ENCODE data around the gene LRP2. TPM values are rescaled to one million over a fixed set of nuclear protein-coding genes. Genes with fewer than 3 reads are reported as not detected.

LRP2 gene
- total RNA-seq, 1 experiment from 2014 or later = 0.59 TPM

DNA sequence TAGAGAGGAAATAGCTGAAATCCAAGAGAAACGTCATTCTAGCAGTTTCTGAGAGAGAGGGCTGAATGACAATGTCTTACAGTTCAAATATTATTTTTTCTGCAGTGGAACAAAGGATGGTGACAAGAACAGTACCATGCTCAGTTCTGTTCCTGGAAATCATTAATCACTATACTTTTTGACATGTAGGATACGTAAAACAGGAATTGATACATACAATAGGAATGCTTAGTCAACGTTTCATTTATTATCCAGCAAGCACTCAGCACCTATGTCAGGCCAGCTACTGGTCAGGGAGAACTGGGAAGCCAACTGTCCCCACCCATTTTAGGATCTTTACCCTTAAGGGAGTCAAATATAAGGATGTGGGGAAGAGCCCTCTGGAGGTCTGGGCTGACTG, 178.3 kb downstream of the LRP2 start (continued):
- TF ChIP-seq OVOL2 (CRISPR knock-in tag; IDR thresholded peaks at IDR 0.05; ENCODE audit: borderline replicate concordance) = no peak

DNA sequence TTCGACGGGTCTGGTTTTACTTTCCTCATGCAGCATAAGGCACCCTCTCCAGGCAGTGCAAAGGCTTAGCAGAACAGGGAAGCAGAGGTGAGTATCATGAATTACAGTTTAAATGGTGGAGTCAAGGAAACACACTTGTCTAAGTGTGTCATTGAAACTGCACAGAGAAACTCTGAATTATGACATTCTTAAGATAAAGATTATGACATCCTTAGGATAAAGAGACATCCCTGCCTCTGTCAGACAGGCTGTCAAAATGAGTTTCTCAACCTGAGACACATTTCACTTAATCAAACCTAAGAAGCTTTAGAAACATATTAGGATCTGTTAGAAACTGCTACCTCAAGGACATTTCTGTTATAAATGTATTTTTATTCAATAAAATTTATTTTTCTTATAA, 179.8 kb downstream of the LRP2 start:
- Mint-ChIP-seq H3K36me3 (no peaks in the 10 kb centered on the region), H3K27me3 (ENCODE audit: low read depth) (no peaks in the 10 kb centered on the region), H3K9me3 (no peaks in the 10 kb centered on the region), H3K4me1 (no peaks in the 10 kb centered on the region), H3K27ac (no peak overlapping the region), H3K4me3 (no peak overlapping the region)
- no peak for TF ChIP-seq RELA (CRISPR knock-in tag; IDR thresholded peaks at IDR 0.05; ENCODE audit: borderline replicate concordance)
- TF ChIP-seq KAT7 (CRISPR knock-in tag; IDR thresholded peaks at IDR 0.05; ENCODE audit: borderline replicate concordance) = no peak
- TF ChIP-seq ELF4 (CRISPR knock-in tag; IDR thresholded peaks at IDR 0.05; ENCODE audit: low read depth) = no peak
- TF ChIP-seq, protein P1, sequence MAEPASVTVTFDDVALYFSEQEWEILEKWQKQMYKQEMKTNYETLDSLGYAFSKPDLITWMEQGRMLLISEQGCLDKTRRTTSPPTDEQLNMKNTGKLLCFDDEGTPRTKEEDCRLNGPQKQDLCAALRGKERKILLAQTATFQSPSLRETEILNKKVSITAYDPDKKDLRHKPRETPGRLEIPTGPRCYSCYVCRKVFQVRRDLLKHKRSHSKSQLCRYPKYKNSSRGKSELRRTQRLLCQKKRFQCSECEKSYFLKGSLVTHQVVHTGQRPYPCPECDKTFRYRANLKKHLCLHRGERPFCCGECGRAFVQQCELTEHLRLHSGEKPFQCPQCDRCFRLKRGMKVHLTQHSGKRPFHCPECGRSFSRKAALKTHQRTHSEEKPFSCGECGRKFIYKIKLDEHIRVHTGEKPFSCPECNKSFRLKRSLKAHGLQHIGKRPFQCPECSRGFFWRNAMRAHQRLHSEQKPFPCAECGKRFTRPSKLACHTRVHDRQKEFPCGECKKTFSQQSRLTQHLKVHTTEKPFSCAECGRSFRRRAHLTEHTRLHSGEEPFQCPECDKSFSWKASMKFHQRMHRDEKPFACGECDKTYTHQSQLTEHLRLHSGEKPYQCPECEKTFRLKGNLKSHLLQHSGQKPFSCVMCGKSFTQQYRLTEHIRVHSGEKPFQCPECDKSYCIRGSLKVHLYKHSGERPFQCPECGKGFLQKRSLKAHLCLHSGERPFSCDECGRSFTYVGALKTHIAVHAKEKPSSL (CRISPR knock-in tag; conservative IDR thresholded peaks at IDR 0.05) = no peak
- TF ChIP-seq, protein P2, sequence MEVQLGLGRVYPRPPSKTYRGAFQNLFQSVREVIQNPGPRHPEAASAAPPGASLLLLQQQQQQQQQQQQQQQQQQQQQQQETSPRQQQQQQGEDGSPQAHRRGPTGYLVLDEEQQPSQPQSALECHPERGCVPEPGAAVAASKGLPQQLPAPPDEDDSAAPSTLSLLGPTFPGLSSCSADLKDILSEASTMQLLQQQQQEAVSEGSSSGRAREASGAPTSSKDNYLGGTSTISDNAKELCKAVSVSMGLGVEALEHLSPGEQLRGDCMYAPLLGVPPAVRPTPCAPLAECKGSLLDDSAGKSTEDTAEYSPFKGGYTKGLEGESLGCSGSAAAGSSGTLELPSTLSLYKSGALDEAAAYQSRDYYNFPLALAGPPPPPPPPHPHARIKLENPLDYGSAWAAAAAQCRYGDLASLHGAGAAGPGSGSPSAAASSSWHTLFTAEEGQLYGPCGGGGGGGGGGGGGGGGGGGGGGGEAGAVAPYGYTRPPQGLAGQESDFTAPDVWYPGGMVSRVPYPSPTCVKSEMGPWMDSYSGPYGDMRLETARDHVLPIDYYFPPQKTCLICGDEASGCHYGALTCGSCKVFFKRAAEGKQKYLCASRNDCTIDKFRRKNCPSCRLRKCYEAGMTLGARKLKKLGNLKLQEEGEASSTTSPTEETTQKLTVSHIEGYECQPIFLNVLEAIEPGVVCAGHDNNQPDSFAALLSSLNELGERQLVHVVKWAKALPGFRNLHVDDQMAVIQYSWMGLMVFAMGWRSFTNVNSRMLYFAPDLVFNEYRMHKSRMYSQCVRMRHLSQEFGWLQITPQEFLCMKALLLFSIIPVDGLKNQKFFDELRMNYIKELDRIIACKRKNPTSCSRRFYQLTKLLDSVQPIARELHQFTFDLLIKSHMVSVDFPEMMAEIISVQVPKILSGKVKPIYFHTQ (CRISPR knock-in tag; IDR thresholded peaks at IDR 0.05) = no peak
- TF ChIP-seq, protein P3, sequence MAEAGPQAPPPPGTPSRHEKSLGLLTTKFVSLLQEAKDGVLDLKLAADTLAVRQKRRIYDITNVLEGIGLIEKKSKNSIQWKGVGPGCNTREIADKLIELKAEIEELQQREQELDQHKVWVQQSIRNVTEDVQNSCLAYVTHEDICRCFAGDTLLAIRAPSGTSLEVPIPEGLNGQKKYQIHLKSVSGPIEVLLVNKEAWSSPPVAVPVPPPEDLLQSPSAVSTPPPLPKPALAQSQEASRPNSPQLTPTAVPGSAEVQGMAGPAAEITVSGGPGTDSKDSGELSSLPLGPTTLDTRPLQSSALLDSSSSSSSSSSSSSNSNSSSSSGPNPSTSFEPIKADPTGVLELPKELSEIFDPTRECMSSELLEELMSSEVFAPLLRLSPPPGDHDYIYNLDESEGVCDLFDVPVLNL (CRISPR knock-in tag; IDR thresholded peaks at IDR 0.05; ENCODE audit: borderline replicate concordance, low read depth) = no peak
- TF ChIP-seq, protein P4, sequence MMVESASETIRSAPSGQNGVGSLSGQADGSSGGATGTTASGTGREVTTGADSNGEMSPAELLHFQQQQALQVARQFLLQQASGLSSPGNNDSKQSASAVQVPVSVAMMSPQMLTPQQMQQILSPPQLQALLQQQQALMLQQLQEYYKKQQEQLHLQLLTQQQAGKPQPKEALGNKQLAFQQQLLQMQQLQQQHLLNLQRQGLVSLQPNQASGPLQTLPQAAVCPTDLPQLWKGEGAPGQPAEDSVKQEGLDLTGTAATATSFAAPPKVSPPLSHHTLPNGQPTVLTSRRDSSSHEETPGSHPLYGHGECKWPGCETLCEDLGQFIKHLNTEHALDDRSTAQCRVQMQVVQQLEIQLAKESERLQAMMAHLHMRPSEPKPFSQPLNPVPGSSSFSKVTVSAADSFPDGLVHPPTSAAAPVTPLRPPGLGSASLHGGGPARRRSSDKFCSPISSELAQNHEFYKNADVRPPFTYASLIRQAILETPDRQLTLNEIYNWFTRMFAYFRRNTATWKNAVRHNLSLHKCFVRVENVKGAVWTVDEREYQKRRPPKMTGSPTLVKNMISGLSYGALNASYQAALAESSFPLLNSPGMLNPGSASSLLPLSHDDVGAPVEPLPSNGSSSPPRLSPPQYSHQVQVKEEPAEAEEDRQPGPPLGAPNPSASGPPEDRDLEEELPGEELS (CRISPR knock-in tag; IDR thresholded peaks at IDR 0.05) = no peak
- TF ChIP-seq, protein P5, sequence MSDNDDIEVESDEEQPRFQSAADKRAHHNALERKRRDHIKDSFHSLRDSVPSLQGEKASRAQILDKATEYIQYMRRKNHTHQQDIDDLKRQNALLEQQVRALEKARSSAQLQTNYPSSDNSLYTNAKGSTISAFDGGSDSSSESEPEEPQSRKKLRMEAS (CRISPR knock-in tag; IDR thresholded peaks at IDR 0.05) = no peak
- TF ChIP-seq, protein P6, sequence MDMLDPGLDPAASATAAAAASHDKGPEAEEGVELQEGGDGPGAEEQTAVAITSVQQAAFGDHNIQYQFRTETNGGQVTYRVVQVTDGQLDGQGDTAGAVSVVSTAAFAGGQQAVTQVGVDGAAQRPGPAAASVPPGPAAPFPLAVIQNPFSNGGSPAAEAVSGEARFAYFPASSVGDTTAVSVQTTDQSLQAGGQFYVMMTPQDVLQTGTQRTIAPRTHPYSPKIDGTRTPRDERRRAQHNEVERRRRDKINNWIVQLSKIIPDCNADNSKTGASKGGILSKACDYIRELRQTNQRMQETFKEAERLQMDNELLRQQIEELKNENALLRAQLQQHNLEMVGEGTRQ (CRISPR knock-in tag; IDR thresholded peaks at IDR 0.05) = no peak
- no peak for DNase-seq (ENCODE audit: low spot score)
- POLR2A ChIA-PET = no interaction called here
- CTCF ChIA-PET = no interaction called here
- no peak for ATAC-seq

DNA sequence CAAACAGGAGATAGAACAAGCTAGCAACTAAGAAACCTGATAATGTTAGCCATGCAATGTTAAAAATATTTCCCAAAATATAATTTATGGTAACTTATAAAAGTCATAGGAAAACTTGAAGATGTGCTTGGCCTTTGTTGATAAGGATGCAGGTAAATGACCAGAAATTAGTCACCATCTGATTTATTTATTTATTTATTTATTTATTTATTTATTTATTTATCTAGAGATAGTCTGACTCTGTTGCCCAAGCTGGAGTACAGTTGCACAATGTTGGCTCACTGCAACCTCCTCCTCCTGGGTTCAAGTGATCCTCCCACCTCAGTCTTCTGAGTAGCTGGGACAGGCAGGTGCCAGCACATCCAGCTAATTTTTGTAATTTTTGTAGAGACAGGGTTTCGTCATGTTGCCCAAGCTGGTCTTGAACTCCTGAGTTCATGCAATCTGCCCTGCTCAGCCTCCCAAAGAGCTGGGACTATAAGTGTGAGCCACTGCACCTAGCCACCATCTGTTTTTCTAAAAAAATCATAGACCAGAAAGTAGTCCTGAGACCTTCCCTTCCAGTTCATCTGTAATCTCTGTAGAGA, 183.4 kb downstream of the LRP2 start:
- Mint-ChIP-seq H3K9me3 (no peaks in the 10 kb centered on the region), H3K27ac (no peak overlapping the region), H3K4me1 (no peaks in the 10 kb centered on the region), H3K4me3 (no peak overlapping the region), H3K36me3 (no peaks in the 10 kb centered on the region), H3K27me3 (ENCODE audit: low read depth) (no peaks in the 10 kb centered on the region)
- ChIA-PET POLR2A (no interaction called here), CTCF (interaction anchor here (0.9 kb wide), 1 partner anchor 47 kb away, joined by 4 read pairs; no protein-coding TSS in a partner anchor)
- DNase-seq (ENCODE audit: low spot score) (no peak), ATAC-seq (no peak)
- TF ChIP-seq, protein P7, sequence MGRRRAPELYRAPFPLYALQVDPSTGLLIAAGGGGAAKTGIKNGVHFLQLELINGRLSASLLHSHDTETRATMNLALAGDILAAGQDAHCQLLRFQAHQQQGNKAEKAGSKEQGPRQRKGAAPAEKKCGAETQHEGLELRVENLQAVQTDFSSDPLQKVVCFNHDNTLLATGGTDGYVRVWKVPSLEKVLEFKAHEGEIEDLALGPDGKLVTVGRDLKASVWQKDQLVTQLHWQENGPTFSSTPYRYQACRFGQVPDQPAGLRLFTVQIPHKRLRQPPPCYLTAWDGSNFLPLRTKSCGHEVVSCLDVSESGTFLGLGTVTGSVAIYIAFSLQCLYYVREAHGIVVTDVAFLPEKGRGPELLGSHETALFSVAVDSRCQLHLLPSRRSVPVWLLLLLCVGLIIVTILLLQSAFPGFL (CRISPR knock-in tag; IDR thresholded peaks at IDR 0.05; ENCODE audit: borderline replicate concordance) = no peak
- TF ChIP-seq ZBTB21 (CRISPR knock-in tag; IDR thresholded peaks at IDR 0.05; ENCODE audit: borderline replicate concordance) (no peak), NFATC4 (CRISPR knock-in tag; IDR thresholded peaks at IDR 0.05) (no peak), JUN (CRISPR knock-in tag; IDR thresholded peaks at IDR 0.05) (no peak), TEAD4 (CRISPR knock-in tag; IDR thresholded peaks at IDR 0.05) (no peak), ZNF671 (CRISPR knock-in tag; IDR thresholded peaks at IDR 0.05) (no peak), GTF2I (CRISPR knock-in tag; conservative IDR thresholded peaks at IDR 0.05) (no peak), NFE2L1 (CRISPR knock-in tag; IDR thresholded peaks at IDR 0.05) (no peak), ESRRA (CRISPR knock-in tag; IDR thresholded peaks at IDR 0.05; ENCODE audit: borderline replicate concordance) (no peak)
- TF ChIP-seq, protein P8, sequence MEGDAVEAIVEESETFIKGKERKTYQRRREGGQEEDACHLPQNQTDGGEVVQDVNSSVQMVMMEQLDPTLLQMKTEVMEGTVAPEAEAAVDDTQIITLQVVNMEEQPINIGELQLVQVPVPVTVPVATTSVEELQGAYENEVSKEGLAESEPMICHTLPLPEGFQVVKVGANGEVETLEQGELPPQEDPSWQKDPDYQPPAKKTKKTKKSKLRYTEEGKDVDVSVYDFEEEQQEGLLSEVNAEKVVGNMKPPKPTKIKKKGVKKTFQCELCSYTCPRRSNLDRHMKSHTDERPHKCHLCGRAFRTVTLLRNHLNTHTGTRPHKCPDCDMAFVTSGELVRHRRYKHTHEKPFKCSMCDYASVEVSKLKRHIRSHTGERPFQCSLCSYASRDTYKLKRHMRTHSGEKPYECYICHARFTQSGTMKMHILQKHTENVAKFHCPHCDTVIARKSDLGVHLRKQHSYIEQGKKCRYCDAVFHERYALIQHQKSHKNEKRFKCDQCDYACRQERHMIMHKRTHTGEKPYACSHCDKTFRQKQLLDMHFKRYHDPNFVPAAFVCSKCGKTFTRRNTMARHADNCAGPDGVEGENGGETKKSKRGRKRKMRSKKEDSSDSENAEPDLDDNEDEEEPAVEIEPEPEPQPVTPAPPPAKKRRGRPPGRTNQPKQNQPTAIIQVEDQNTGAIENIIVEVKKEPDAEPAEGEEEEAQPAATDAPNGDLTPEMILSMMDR (IDR thresholded peaks at IDR 0.05) = no peak
- TF ChIP-seq, protein P9, sequence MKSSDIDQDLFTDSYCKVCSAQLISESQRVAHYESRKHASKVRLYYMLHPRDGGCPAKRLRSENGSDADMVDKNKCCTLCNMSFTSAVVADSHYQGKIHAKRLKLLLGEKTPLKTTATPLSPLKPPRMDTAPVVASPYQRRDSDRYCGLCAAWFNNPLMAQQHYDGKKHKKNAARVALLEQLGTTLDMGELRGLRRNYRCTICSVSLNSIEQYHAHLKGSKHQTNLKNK (CRISPR knock-in tag; IDR thresholded peaks at IDR 0.05) = no peak

Data from WTC11 (cell line).